HCT116 (cell line): Measurements from ENCODE around the gene CS. TPM values are rescaled to one million over a fixed set of nuclear protein-coding genes. Genes with fewer than 3 reads are reported as not detected.

Source experiments
- ATAC-seq: fragments of 200-7000 bp; cut with Tn5 transposase; 2 replicates; pipeline ENCODE4 v1.9.1; 2020; ENCODE audit warnings: mild to moderate bottlenecking, moderate library complexity
- BruUV-seq: library from RNA; stranded (reverse); fragments of 400-500 nt; replicated peaks from 2 replicates; lab custom pipeline; 2021; lab: Mats Ljungman, UMichigan
- CTCF ChIA-PET: fragments of 300-600 bp; sonication (Branson Sonifier 250); formaldehyde crosslinking; loops from one replicate; lab custom pipeline; 2021; ENCODE audit warnings: antibody characterized with exemption; lab: Charles Lee
- POLR2A ChIA-PET: fragments of 300-600, 350-600 bp; sonication (Branson Sonifier 250); formaldehyde crosslinking; loops from one replicate; lab custom pipeline; 2021; ENCODE audit warnings: antibody characterized with exemption; lab: Charles Lee
- RAD21 ChIA-PET, 2 experiments: fragments of 300-600 bp; sonication (Branson Sonifier 250); formaldehyde crosslinking; loops; one replicate each; lab custom pipeline; 2023; ENCODE audit warnings: low total read pairs in 2 of 2; ENCODE audit not compliant: uncharacterized antibody in 2 of 2, unreplicated experiment in 2 of 2, low non-redundant PET in 1 of 2; lab: Charles Lee
- DNase-seq: peaks from one replicate; pipeline ENCODE4 v3.0.0-alpha.2; 2010; ENCODE audit warnings: low read depth, low spot score
- H2AFZ ChIP-seq: fragments of 200-600 bp; shearing (Covaris generic), sonication (generic); 2 replicates; pipeline ENCODE4 v1.6.1; 2017; ENCODE audit warnings: low read depth, mixed run types, mixed read lengths, antibody characterized with exemption, low read length; ENCODE audit not compliant: poor library complexity, severe bottlenecking
- H3K27ac ChIP-seq: 2 replicates; pipeline ENCODE4 v1.5.1; 2012; ENCODE audit warnings: low read depth, low read length
- H3K27me3 ChIP-seq: fragments of 200-600 bp; sonication (generic); 2 replicates; pipeline ENCODE4 v1.6.1; 2016; ENCODE audit warnings: mixed run types, low read length, mixed read lengths; ENCODE audit not compliant: insufficient read depth
- H3K36me3 ChIP-seq, 2 experiments: fragments of 200-500 bp in 1 of 2; fragments of 200-600 bp in 1 of 2; sonication (Bioruptor generic) in 1 of 2; sonication (generic) in 1 of 2; 2 replicates each; pipeline versions ENCODE4 v1.5.1 to v1.6.1; 2014 to 2016; ENCODE audit warnings: low read length in 2 of 2, inconsistent platforms in 1 of 2, mixed read lengths in 1 of 2, mixed run types in 1 of 2; ENCODE audit not compliant: insufficient read depth in 2 of 2, control insufficient read depth in 1 of 2
- H3K4me1 ChIP-seq, 2 experiments: fragments of 200-600 bp in 1 of 2; sonication (generic) in 1 of 2; 2 replicates each; pipeline versions ENCODE4 v1.5.1 to v1.6.1; 2012 to 2017; ENCODE audit warnings: low read length in 2 of 2, inconsistent platforms in 1 of 2, mild to moderate bottlenecking in 1 of 2, mixed read lengths in 1 of 2, mixed run types in 1 of 2, moderate library complexity in 1 of 2; ENCODE audit not compliant: insufficient read depth in 2 of 2, control insufficient read depth in 1 of 2
- H3K4me2 ChIP-seq: fragments of 200-600 bp; sonication (generic); 2 replicates; pipeline ENCODE4 v1.6.1; 2017; ENCODE audit warnings: mixed run types, low read length, mixed read lengths
- H3K4me3 ChIP-seq, 2 experiments: fragments of 200-600 bp in 1 of 2; sonication (generic) in 1 of 2; replicated peaks in 1 of 2; 2 replicates each; pipeline ENCODE4 v1.5.1; 2011 to 2016; ENCODE audit warnings: low read length in 2 of 2, control low read depth in 1 of 2, low read depth in 1 of 2, mild to moderate bottlenecking in 1 of 2, mixed read lengths in 1 of 2, mixed run types in 1 of 2
- H3K79me2 ChIP-seq: fragments of 200-600 bp; sonication (generic); 2 replicates; pipeline ENCODE4 v1.6.1; 2017; ENCODE audit warnings: mild to moderate bottlenecking, mixed run types, low read length, moderate library complexity, mixed read lengths; ENCODE audit not compliant: insufficient read depth
- H3K9ac ChIP-seq: fragments of 200-600 bp; sonication (generic); 2 replicates; pipeline ENCODE4 v1.6.1; 2016; ENCODE audit warnings: low read length, mixed read lengths
- H3K9me2 ChIP-seq: fragments of 200-600 bp; sonication (generic), shearing (Covaris generic); 2 replicates; pipeline ENCODE4 v1.6.1; 2017; ENCODE audit warnings: mixed run types, mild to moderate bottlenecking, moderate library complexity; ENCODE audit not compliant: insufficient read depth
- H3K9me3 ChIP-seq, 2 experiments: fragments of 200-500 bp in 1 of 2; fragments of 200-600 bp in 1 of 2; sonication (Bioruptor generic) in 1 of 2; sonication (generic) in 1 of 2; 2 replicates each; pipeline ENCODE4 v1.6.1; 2014 to 2017; ENCODE audit warnings: low read length in 2 of 2, mixed read lengths in 2 of 2, inconsistent platforms in 1 of 2, low read depth in 1 of 2, mild to moderate bottlenecking in 1 of 2, mixed run types in 1 of 2, moderate library complexity in 1 of 2; ENCODE audit not compliant: control insufficient read depth in 1 of 2, insufficient read depth in 1 of 2
- H4K20me1 ChIP-seq: fragments of 200-600 bp; sonication (generic), shearing (Covaris generic); 2 replicates; pipeline ENCODE4 v1.6.1; 2017; ENCODE audit warnings: mixed run types, mild to moderate bottlenecking, moderate library complexity; ENCODE audit not compliant: insufficient read depth
- CEBPB ChIP-seq: IDR thresholded peaks from 2 replicates; pipeline ENCODE4 v1.6.1; 2012; ENCODE audit warnings: low read depth
- CTCF ChIP-seq, 3 experiments: fragments of 200-600 bp in 1 of 3; sonication (generic) in 1 of 3; IDR thresholded peaks in 2 of 3; conservative IDR thresholded peaks in 1 of 3; 2 replicates each; pipeline ENCODE4 v1.5.1; 2012 to 2017; ENCODE audit warnings: low read depth in 2 of 3, low read length in 2 of 3, antibody characterized with exemption in 1 of 3, borderline replicate concordance in 1 of 3, control low read depth in 1 of 3, mild to moderate bottlenecking in 1 of 3, mixed read lengths in 1 of 3, mixed run types in 1 of 3, moderate library complexity in 1 of 3; ENCODE audit not compliant: insufficient read depth in 1 of 3
- EZH2 ChIP-seq: fragments of 200-600 bp; sonication (generic); IDR thresholded peaks from 2 replicates; pipeline ENCODE4 v1.6.1; 2017; ENCODE audit warnings: antibody characterized with exemption, mixed run types
- FOSL1 ChIP-seq: IDR thresholded peaks from 2 replicates; pipeline ENCODE4 v1.6.1; 2012; ENCODE audit warnings: low read depth
- JUND ChIP-seq: IDR thresholded peaks from 2 replicates; pipeline ENCODE4 v1.6.1; 2012
- POLR2A ChIP-seq: IDR thresholded peaks from 2 replicates; pipeline ENCODE4 v1.7.0; 2011; ENCODE audit warnings: borderline replicate concordance; ENCODE audit not compliant: insufficient read depth, insufficient read length; ENCODE audit errors: extremely low read depth
- REST ChIP-seq: IDR thresholded peaks from 2 replicates; pipeline ENCODE4 v1.6.1; 2012; ENCODE audit warnings: low read depth
- SP1 ChIP-seq: IDR thresholded peaks from 2 replicates; pipeline ENCODE4 v1.6.1; 2012; ENCODE audit warnings: low read depth
- YY1 ChIP-seq: IDR thresholded peaks from 2 replicates; pipeline ENCODE4 v1.6.1; 2011; ENCODE audit warnings: low read length, low read depth, moderate library complexity, mild to moderate bottlenecking; ENCODE audit not compliant: insufficient replicate concordance; ENCODE audit errors: extremely low read depth
- ZBTB33 ChIP-seq: IDR thresholded peaks from 2 replicates; pipeline ENCODE4 v1.6.1; 2011; ENCODE audit warnings: mild to moderate bottlenecking, low read length, moderate library complexity; ENCODE audit not compliant: insufficient replicate concordance; ENCODE audit errors: extremely low read depth
- ZNF274 ChIP-seq: fragments of 200-500 bp; sonication (Bioruptor generic); IDR thresholded peaks from 2 replicates; pipeline ENCODE4 v1.6.1; 2014; ENCODE audit warnings: mild to moderate bottlenecking, low read depth, low read length, inconsistent platforms
- intact Hi-C: fragments of 100-400 bp; cut with micrococcal nuclease; formaldehyde crosslinking; loops from 2 replicates; pipeline ENCODE4 v1.10.0; 2022
- total RNA-seq: library from RNA; stranded (reverse); gene quantifications from one replicate; pipeline ENCODE4 v1.2.1, GENCODE V29; 2021; ENCODE audit not compliant: unreplicated experiment

The CS gene
- total RNA-seq, 1 experiment from 2014 or later = 270 TPM

- intact Hi-C loops = no loop called here
Observed at GRCh38 chr12:56280849-56281248, 19.3 kb downstream of the CS start.

GRCh38 chr12:56278905-56279304 lies 21.2 kb downstream of the CS start:
- no peaks in the 10 kb centered on the region for H3K4me1 ChIP-seq
- no peak overlapping the region for H3K4me2 ChIP-seq
- H3K27ac ChIP-seq = no peak overlapping the region
- intact Hi-C loops = no loop called here
- H3K27me3 ChIP-seq = no peaks in the 10 kb centered on the region
- ChIA-PET POLR2A (no interaction called here), RAD21 (no interaction called here), CTCF (no interaction called here)
- H3K9me3 ChIP-seq = no peaks in the 10 kb centered on the region
- H3K36me3 ChIP-seq = peaks cover 53 to 59% of the 10 kb centered on the region in 2 experiments
- no TSS peak for BruUV-seq
- no peaks in the 10 kb centered on the region for H3K9me2 ChIP-seq
- no peak overlapping the region for H2AFZ ChIP-seq
- no peaks in the 10 kb centered on the region for H4K20me1 ChIP-seq
- DNase-seq (no peak), ATAC-seq (no peak)
- no peak overlapping the region for H3K9ac ChIP-seq
- no peaks in the 10 kb centered on the region; the same call in 1 of the 2 replicates for H3K79me2 ChIP-seq
- no peak overlapping the region for H3K4me3 ChIP-seq
- no peak for TF ChIP-seq ZNF274
- TF ChIP-seq REST = no peak
- no peak for TF ChIP-seq JUND
- no peak for TF ChIP-seq YY1
- TF ChIP-seq EZH2 = no peak
- TF ChIP-seq FOSL1 = no peak
- no peak for TF ChIP-seq CTCF (IDR thresholded peaks at IDR 0.05 in 2 of 3, conservative IDR thresholded peaks at IDR 0.05 in 1 of 3; ENCODE audit: borderline replicate concordance in 1 of 3, insufficient read depth in 1 of 3, low read depth in 2 of 3, low read length in 2 of 3)
- no peak for TF ChIP-seq POLR2A
- no peak for TF ChIP-seq ZBTB33
- TF ChIP-seq CEBPB = no peak

More at GRCh38 chr12:56280849-56281248, 19.3 kb downstream of the CS start:
- Histone ChIP-seq H3K4me1 (no peaks in the 10 kb centered on the region), H3K9me3 (no peaks in the 10 kb centered on the region), H3K4me3 (no peak overlapping the region), H2AFZ (no peak overlapping the region), H3K79me2 (peaks cover 4% of the 10 kb centered on the region; the same call in 1 of the 2 replicates), H3K27ac (no peak overlapping the region), H3K36me3 (peaks cover 41 to 51% of the 10 kb centered on the region in 2 experiments), H4K20me1 (no peaks in the 10 kb centered on the region), H3K9me2 (no peaks in the 10 kb centered on the region), H3K4me2 (no peak overlapping the region), H3K9ac (no peak overlapping the region), H3K27me3 (no peaks in the 10 kb centered on the region)
- ChIA-PET RAD21 (no interaction called here), CTCF (no interaction called here), POLR2A (no interaction called here)
- no peak for ATAC-seq
- no peak for DNase-seq
- BruUV-seq = no TSS peak
- no peak for TF ChIP-seq SP1
